OCI-LY3 (cell line): Measurements from ENCODE around the gene DNAAF8.

Experiments used
- H2AFZ ChIP-seq: fragments of 200-600, 300-600 bp; shearing (Covaris generic); 2 replicates; pipeline ENCODE4 v1.6.0; 2014; ENCODE audit warnings: antibody characterized with exemption, low read depth, low read length
- H3K27ac ChIP-seq: fragments of 200-600, 300-600 bp; sonication (generic); 2 replicates; pipeline ENCODE4 v1.5.1; 2014; ENCODE audit warnings: mild to moderate bottlenecking, low read length, moderate library complexity, mixed read lengths
- H3K27me3 ChIP-seq: fragments of 200-600, 300-600 bp; sonication (generic); 2 replicates; pipeline ENCODE4 v1.6.1; 2014; ENCODE audit warnings: low read depth, low read length, mixed read lengths
- H3K36me3 ChIP-seq: fragments of 200-600, 300-600 bp; sonication (generic); replicated peaks from 2 replicates; pipeline ENCODE3; 2014; ENCODE audit warnings: low read depth, low read length, mixed read lengths
- H3K4me1 ChIP-seq: fragments of 300-600, 200-600 bp; sonication (generic); 2 replicates; pipeline ENCODE4 v1.6.1; 2014; ENCODE audit warnings: low read length, mixed read lengths
- H3K4me2 ChIP-seq: fragments of 200-600, 300-600 bp; sonication (generic); 2 replicates; pipeline ENCODE4 v1.6.1; 2014; ENCODE audit warnings: low read length, mixed read lengths
- H3K4me3 ChIP-seq: fragments of 300-600, 200-600 bp; sonication (generic); 2 replicates; pipeline ENCODE4 v1.5.1; 2014; ENCODE audit warnings: antibody characterized with exemption, mild to moderate bottlenecking, low read length, moderate library complexity
- H3K79me2 ChIP-seq: fragments of 300-600, 200-600 bp; shearing (Covaris generic); 2 replicates; pipeline ENCODE4 v1.6.1; 2014; ENCODE audit warnings: mild to moderate bottlenecking, low read length, mixed read lengths
- H3K9ac ChIP-seq: fragments of 300-600, 200-600 bp; shearing (Covaris generic); 2 replicates; pipeline ENCODE4 v1.6.0; 2014; ENCODE audit warnings: mild to moderate bottlenecking, low read length, moderate library complexity
- H3K9me3 ChIP-seq: fragments of 200-600, 300-600 bp; shearing (Covaris generic); 2 replicates; pipeline ENCODE4 v1.6.1; 2014; ENCODE audit warnings: low read length, mixed read lengths; ENCODE audit not compliant: insufficient read depth
- H4K20me1 ChIP-seq: fragments of 200-600, 300-600 bp; sonication (generic); 2 replicates; pipeline ENCODE4 v1.6.1; 2016; ENCODE audit warnings: low read length, mixed read lengths; ENCODE audit not compliant: insufficient read depth
- EZH2phosphoT487 ChIP-seq: fragments of 200-600 bp; shearing (Covaris generic); IDR thresholded peaks from 2 replicates; pipeline ENCODE4 v1.6.1; 2018; ENCODE audit warnings: antibody characterized with exemption, mixed run types, low read depth
- TF ChIP-seq, protein P1 (sequence below): fragments of 200-600, 300-600 bp; sonication (generic); IDR thresholded peaks from 2 replicates; pipeline ENCODE4 v1.5.1; 2014; ENCODE audit warnings: antibody characterized with exemption, low read length, low read depth

The DNAAF8 gene

DNA sequence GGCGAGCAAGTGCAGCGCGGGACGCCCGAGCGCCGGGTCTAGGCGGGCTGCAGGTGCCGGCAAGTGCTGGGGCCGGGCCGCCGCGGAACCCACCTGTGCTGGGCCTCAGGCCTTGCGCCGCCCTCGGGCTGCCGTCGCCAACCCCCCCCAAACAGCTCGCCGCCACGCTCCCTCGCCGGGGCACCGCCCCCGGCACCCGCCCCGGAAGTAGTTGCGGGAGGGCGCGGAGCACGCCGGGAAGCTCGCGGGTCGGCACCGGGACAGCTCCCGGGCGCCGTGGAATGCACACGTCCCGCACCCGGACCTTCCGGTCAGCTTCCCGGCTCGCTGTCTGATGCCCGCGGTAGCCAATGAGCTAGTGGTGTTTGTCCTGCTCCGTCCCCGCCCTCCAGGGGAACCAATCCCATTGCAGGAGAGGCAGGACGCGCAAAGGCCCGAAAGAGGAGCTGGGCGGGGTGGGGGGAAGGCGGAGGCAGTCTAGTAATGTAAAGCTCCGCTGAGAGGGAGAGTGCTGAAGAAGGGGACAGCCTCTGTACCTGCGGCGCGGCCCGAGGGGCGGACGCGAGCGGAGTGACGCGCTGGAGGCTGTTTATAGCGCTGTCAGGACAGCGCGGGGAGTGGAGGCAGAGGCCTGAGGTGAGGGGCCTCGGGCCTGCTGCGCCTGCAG, at the start of gene DNAAF8, which contains the start of gene ANKS3:
TSS of gene DNAAF8 (plus strand) at position 475 of the 667 bp plus-strand sequence. CDS start 1,978 bp downstream, outside the sequence.
TSS of gene ANKS3 (minus strand) at position 209 of the 667 bp plus-strand sequence. CDS start 4,122 bp downstream, outside the sequence.
- peaks cover 4% of the 10 kb centered on the region; the same call in 1 of the 2 replicates for H3K4me1 ChIP-seq
- peaks cover 3% of the 10 kb centered on the region for H3K36me3 ChIP-seq
- H3K27ac ChIP-seq: peak within 1 kb of the TSS; percentile 39
- H3K79me2 ChIP-seq: peaks cover 23% of the 10 kb centered on the region
- peak within 1 kb of the TSS; percentile 96 for H3K4me3 ChIP-seq
- H3K9ac ChIP-seq: peak within 1 kb of the TSS; percentile 80
- peak within 1 kb of the TSS; percentile 77 for H2AFZ ChIP-seq
- H3K9me3 ChIP-seq: no peaks in the 10 kb centered on the region
- H3K4me2 ChIP-seq: peak within 1 kb of the TSS; percentile 72
- TF ChIP-seq, protein P1, sequence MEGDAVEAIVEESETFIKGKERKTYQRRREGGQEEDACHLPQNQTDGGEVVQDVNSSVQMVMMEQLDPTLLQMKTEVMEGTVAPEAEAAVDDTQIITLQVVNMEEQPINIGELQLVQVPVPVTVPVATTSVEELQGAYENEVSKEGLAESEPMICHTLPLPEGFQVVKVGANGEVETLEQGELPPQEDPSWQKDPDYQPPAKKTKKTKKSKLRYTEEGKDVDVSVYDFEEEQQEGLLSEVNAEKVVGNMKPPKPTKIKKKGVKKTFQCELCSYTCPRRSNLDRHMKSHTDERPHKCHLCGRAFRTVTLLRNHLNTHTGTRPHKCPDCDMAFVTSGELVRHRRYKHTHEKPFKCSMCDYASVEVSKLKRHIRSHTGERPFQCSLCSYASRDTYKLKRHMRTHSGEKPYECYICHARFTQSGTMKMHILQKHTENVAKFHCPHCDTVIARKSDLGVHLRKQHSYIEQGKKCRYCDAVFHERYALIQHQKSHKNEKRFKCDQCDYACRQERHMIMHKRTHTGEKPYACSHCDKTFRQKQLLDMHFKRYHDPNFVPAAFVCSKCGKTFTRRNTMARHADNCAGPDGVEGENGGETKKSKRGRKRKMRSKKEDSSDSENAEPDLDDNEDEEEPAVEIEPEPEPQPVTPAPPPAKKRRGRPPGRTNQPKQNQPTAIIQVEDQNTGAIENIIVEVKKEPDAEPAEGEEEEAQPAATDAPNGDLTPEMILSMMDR: no peak
- TF ChIP-seq EZH2phosphoT487: no peak
- H4K20me1 ChIP-seq: no peaks in the 10 kb centered on the region
- H3K27me3 ChIP-seq: no peaks in the 10 kb centered on the region

DNA sequence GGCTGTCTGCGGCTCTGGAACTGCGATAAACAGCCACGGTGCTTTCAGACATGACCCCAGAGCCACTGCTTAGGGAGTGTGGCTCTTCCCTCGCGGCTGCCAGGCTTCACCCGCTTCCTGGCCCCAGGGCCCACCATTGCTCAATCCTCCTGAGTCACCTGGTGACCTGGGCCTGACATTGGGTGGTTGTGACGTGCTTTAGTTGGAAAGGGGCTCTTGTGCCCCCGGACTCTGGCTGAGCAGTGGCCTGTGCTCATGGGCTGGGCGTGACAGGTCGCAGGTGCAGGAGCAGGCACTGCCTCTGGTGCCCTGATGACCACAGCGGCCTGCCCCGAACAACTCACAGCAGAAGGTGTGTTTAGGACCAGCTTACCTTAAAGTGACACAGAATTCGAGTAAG, 49.6 kb upstream of the DNAAF8 start:
- Histone ChIP-seq H3K4me1 (no peaks in the 10 kb centered on the region), H2AFZ (no peak overlapping the region), H3K9ac (no peak overlapping the region), H3K27ac (no peak overlapping the region), H4K20me1 (no peaks in the 10 kb centered on the region), H3K27me3 (no peaks in the 10 kb centered on the region), H3K9me3 (no peaks in the 10 kb centered on the region), H3K4me2 (no peak overlapping the region), H3K79me2 (no peaks in the 10 kb centered on the region), H3K4me3 (no peak overlapping the region), H3K36me3 (peaks cover 4% of the 10 kb centered on the region)
- TF ChIP-seq EZH2phosphoT487: no peak
- TF ChIP-seq, protein P1: no peak

DNA sequence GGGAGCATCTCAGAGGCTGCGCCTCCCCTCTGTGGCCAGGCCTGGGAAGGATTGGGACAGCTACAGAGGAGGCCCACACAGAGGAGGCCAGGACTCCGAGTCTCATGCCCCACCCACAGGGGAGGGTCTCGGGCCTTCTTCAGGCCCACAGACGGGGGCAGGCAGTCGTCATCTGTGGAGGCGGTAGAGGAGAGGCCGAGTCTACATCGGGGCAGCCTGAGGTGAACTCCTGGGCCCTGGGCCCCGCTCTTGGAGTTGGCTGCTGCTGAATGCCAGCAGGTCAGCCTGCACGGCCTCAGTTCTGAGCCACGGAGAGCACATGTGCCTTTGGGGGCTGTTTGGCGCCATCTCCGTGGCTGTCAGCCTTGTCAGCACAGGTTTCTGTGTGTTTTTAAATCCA, 49.0 kb upstream of the DNAAF8 start:
- Histone ChIP-seq H3K27ac (no peak overlapping the region), H3K4me2 (no peak overlapping the region), H3K79me2 (no peaks in the 10 kb centered on the region), H2AFZ (no peak overlapping the region), H3K9me3 (no peaks in the 10 kb centered on the region), H3K4me3 (no peak overlapping the region), H3K27me3 (no peaks in the 10 kb centered on the region), H4K20me1 (no peaks in the 10 kb centered on the region), H3K9ac (no peak overlapping the region), H3K36me3 (peaks cover 4% of the 10 kb centered on the region), H3K4me1 (no peaks in the 10 kb centered on the region)
- TF ChIP-seq, protein P1: no peak
- no peak for TF ChIP-seq EZH2phosphoT487

DNA sequence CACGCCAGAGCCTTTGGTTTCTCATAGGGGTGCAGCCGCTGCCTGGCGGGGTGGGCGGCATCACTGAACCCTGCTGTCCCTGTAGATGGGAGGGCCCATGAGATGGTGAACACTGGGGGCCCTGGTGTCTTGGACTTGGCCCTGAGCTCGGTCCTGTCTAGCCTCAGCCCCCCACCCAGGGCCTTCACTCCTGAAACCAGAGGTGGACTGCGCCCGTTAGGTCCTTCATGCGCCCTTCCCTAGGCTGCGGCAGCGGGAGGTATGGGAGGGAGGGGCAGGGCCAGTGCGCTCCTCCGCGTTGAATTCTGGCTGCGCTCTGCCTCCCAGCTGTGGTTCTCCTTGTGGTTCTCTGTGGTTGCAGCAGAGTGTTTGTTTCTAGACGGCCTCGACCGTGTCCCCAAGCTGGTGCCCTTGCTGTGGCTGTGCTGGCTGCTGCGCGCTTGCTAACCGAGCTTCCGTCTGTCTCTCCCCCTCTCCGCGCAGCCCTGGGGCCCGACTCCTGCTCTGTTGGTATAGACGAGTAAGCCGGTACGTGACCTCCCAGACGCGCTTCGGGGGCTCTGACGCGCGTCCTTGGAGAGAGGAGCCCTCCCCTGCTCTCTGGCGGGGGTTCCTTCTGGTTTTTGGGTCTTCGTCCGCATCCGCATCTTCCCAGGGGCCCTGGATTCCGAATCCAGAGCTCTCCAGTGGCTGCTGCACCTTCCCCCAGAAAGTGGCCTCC, 48.4 kb upstream of the DNAAF8 start:
- no peak for TF ChIP-seq EZH2phosphoT487
- TF ChIP-seq, protein P1: no peak
- Histone ChIP-seq H3K4me1 (no peaks in the 10 kb centered on the region), H3K27ac (no peak overlapping the region), H3K27me3 (no peaks in the 10 kb centered on the region), H3K9ac (no peak overlapping the region), H3K4me3 (no peak overlapping the region), H3K79me2 (no peaks in the 10 kb centered on the region), H3K9me3 (no peaks in the 10 kb centered on the region), H2AFZ (no peak overlapping the region), H3K36me3 (peaks cover 4% of the 10 kb centered on the region), H4K20me1 (no peaks in the 10 kb centered on the region), H3K4me2 (no peak overlapping the region)
